Smooth muscle cell (in vitro differentiated cells): Measurements from ENCODE around the gene BLOC1S4. TPM values are rescaled to one million over a fixed set of nuclear protein-coding genes. Genes with fewer than 3 reads are reported as not detected.

Source experiments
- DNase-seq: peaks from one replicate; lab custom pipeline; 2025; ENCODE audit not compliant: unreplicated experiment; lab: John Stamatoyannopoulos, UW
- H2AFZ ChIP-seq: fragments of 200-600 bp; sonication (generic); 2 replicates; pipeline ENCODE4 v1.6.0; 2016; ENCODE audit warnings: antibody characterized with exemption, low read depth, mild to moderate bottlenecking
- H3F3A ChIP-seq: fragments of 200-600 bp; sonication (generic); 2 replicates; pipeline ENCODE4 v1.6.0; 2017; ENCODE audit warnings: antibody characterized with exemption, low read depth
- H3K27ac ChIP-seq: fragments of 200-600 bp; sonication (generic); 2 replicates; pipeline ENCODE4 v1.5.1; 2016; ENCODE audit warnings: low read depth, mild to moderate bottlenecking
- H3K27me3 ChIP-seq: fragments of 200-600 bp; sonication (generic); 2 replicates; pipeline ENCODE4 v1.6.1; 2016; ENCODE audit warnings: low read depth, mild to moderate bottlenecking
- H3K36me3 ChIP-seq: fragments of 200-600 bp; sonication (generic); 2 replicates; pipeline ENCODE4 v1.5.1; 2016; ENCODE audit warnings: low read depth
- H3K4me1 ChIP-seq: fragments of 200-600 bp; sonication (generic); 2 replicates; pipeline ENCODE4 v1.5.1; 2016; ENCODE audit warnings: low read depth
- H3K4me2 ChIP-seq: fragments of 200-600 bp; sonication (generic); 2 replicates; pipeline ENCODE4 v1.6.0; 2016; ENCODE audit warnings: mild to moderate bottlenecking
- H3K4me3 ChIP-seq: fragments of 200-600 bp; sonication (generic); 2 replicates; pipeline ENCODE4 v1.5.1; 2016; ENCODE audit warnings: mild to moderate bottlenecking
- H3K79me2 ChIP-seq: fragments of 200-600 bp; sonication (generic); 2 replicates; pipeline ENCODE4 v1.6.0; 2016; ENCODE audit warnings: low read depth, mild to moderate bottlenecking
- H3K9ac ChIP-seq: fragments of 200-600 bp; sonication (generic); 2 replicates; pipeline ENCODE4 v1.6.0; 2016; ENCODE audit warnings: low read depth
- H3K9me3 ChIP-seq: fragments of 200-600 bp; sonication (generic); replicated peaks from 2 replicates; pipeline ENCODE4 v1.5.1; 2016; ENCODE audit warnings: low read depth
- H4K20me1 ChIP-seq: fragments of 200-600 bp; sonication (generic); 2 replicates; pipeline ENCODE4 v1.6.0; 2016; ENCODE audit warnings: low read depth
- WGBS: methylation state at CpG from one replicate; pipeline ENCODE4 v1.1.7; 2016; ENCODE audit warnings: low lambda C conversion rate; 5-methylcytosine and 5-hydroxymethylcytosine counted together
- polyA plus RNA-seq: library from polyadenylated mRNA; unstranded; fragments of >200 nt; fragmentation: Nextera tagmentation; extraction: Ambion mirVana; gene quantifications from 2 replicates; pipeline ENCODE4 v1.2.1, GENCODE V29; 2016
- total RNA-seq: library from RNA; depleted of rRNA; stranded (reverse); fragments of >200 nt; gene quantifications from 2 replicates; pipeline ENCODE4 v1.2.3, GENCODE V29; 2014
- TF ChIP-seq, protein P1 (sequence below): fragments of 200-600 bp; sonication (generic); IDR thresholded peaks from 2 replicates; pipeline ENCODE4 v1.5.1; 2017; ENCODE audit warnings: borderline replicate concordance, mild to moderate bottlenecking, antibody characterized with exemption; ENCODE audit not compliant: insufficient read depth, poor library complexity, severe bottlenecking

BLOC1S4 gene
- total and polyA plus RNA-seq, 2 experiments from 2014 or later = 21.8 to 41.8 TPM

DNA sequence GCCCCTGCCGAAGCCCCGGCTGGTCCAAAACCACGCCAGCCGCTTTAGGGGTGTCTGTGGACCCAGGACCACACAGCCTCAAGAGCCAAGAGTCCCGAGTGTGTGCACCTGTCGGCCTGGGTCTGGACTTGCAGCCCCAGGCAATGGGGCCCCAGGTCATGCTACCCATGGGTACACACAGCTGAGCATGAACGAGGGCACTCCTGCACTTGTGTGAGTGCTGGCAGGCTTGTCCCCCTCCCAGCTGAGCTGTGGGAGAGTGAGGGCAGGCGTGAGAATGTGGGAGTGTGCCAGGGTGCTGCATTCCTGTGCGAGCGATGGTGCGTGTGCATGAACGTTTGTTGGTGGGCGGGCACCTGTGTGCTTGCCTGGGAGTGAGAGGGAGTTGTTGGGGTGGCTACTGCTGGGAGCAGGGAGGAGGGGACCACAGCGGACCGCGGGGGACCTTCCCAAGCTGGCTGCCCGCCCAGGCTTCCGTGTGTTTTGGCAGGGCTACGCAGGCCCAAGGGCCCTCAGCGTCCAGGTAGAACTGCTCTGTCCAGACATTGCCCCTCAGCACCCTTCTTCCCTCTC, 30.8 kb downstream of the BLOC1S4 start:
- Histone ChIP-seq H3K79me2 (no peaks in the 10 kb centered on the region), H3K27me3 (no peaks in the 10 kb centered on the region), H3K36me3 (no peaks in the 10 kb centered on the region), H3K4me3 (no peak overlapping the region), H3K9ac (no peak overlapping the region), H3F3A (no peaks in the 10 kb centered on the region), H3K27ac (no peak overlapping the region), H3K4me2 (no peak overlapping the region), H4K20me1 (no peaks in the 10 kb centered on the region), H2AFZ (no peak overlapping the region), H3K4me1 (no peaks in the 10 kb centered on the region), H3K9me3 (no peaks in the 10 kb centered on the region)
- 88% methylated on average over 15 of the region's 20 CpGs for WGBS
- TF ChIP-seq, protein P1, sequence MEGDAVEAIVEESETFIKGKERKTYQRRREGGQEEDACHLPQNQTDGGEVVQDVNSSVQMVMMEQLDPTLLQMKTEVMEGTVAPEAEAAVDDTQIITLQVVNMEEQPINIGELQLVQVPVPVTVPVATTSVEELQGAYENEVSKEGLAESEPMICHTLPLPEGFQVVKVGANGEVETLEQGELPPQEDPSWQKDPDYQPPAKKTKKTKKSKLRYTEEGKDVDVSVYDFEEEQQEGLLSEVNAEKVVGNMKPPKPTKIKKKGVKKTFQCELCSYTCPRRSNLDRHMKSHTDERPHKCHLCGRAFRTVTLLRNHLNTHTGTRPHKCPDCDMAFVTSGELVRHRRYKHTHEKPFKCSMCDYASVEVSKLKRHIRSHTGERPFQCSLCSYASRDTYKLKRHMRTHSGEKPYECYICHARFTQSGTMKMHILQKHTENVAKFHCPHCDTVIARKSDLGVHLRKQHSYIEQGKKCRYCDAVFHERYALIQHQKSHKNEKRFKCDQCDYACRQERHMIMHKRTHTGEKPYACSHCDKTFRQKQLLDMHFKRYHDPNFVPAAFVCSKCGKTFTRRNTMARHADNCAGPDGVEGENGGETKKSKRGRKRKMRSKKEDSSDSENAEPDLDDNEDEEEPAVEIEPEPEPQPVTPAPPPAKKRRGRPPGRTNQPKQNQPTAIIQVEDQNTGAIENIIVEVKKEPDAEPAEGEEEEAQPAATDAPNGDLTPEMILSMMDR = no peak
- no peak for DNase-seq

GRCh38 chr4:6747294-6748051, 31.5 kb downstream of the BLOC1S4 start:
- Histone ChIP-seq H2AFZ (no peak overlapping the region), H3F3A (no peaks in the 10 kb centered on the region), H3K9ac (no peak overlapping the region), H3K4me1 (no peaks in the 10 kb centered on the region), H3K27ac (no peak overlapping the region), H3K27me3 (no peaks in the 10 kb centered on the region), H3K9me3 (no peaks in the 10 kb centered on the region), H3K4me2 (no peak overlapping the region), H4K20me1 (no peaks in the 10 kb centered on the region), H3K36me3 (no peaks in the 10 kb centered on the region), H3K79me2 (no peaks in the 10 kb centered on the region), H3K4me3 (no peak overlapping the region)
- no peak for DNase-seq
- TF ChIP-seq, protein P1 = no peak
- 81% methylated on average over 11 of the region's 11 CpGs for WGBS

GRCh38 chr4:6748286-6748685, 32.3 kb downstream of the BLOC1S4 start:
- Histone ChIP-seq H3K4me2 (no peak overlapping the region), H3K4me3 (no peak overlapping the region), H3F3A (no peaks in the 10 kb centered on the region), H3K36me3 (no peaks in the 10 kb centered on the region), H3K27me3 (no peaks in the 10 kb centered on the region), H3K9me3 (no peaks in the 10 kb centered on the region), H3K4me1 (no peaks in the 10 kb centered on the region), H4K20me1 (no peaks in the 10 kb centered on the region), H2AFZ (no peak overlapping the region), H3K79me2 (no peaks in the 10 kb centered on the region), H3K9ac (no peak overlapping the region), H3K27ac (no peak overlapping the region)
- no peak for DNase-seq
- 91% methylated on average over 8 of the region's 9 CpGs for WGBS
- TF ChIP-seq, protein P1 = no peak
